ENCODE data around the gene TAAR9.
"Not testable (repeated sequence)": the region's sequence is repeated elsewhere in the genome, so short reads cannot be mapped to it uniquely, and the experiment has no call there.

The TAAR9 gene

GRCh38 chr6:132515386-132515785, 22.7 kb upstream of the TAAR9 start:
- no peak for DNase-seq (ENCODE audit: low spot score)

DNA sequence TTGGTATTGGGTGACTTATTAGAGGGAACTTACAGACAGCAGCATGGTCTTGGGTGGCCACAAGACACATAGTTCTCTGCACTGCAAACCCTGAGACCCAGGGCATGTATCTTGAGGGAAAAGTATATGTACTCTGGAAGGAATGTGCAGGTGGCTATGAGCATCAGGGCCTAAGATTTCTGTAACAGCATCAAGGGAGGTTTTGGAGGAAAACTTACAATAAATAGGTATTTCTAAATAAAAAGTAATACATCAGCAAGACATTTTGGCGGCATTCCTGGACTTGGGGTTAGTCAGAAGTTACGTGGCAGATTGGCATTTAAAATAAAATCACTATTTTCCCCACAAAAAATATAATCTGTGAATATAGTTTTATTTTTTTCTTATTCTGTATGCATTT, 17.1 kb upstream of the TAAR9 start:
- no peak for DNase-seq (ENCODE audit: low spot score)

- no peak for DNase-seq (ENCODE audit: low spot score)
Observed at GRCh38 chr6:132524646-132525045, 13.4 kb upstream of the TAAR9 start.

DNA sequence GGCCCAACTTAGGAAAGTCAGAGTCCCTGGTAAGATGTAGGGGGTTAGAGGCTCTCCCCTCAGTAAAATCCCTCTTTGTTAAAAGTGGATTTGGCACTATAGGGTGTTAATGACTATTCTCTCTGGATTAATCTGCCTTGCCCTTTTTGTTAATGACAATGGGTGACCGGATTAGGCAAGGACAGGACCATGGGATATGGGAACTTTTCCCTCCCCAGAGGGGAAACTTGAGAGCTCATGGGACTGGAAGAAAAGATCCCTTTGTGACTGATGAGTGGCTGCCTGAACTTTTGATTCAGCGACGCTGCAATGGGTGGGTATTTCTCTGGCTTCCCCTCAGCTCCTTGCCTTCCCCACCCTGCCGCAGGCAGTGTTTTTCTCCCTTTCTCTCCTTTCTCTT, 12.2 kb upstream of the TAAR9 start:
- no peak for DNase-seq (ENCODE audit: low spot score)

DNA sequence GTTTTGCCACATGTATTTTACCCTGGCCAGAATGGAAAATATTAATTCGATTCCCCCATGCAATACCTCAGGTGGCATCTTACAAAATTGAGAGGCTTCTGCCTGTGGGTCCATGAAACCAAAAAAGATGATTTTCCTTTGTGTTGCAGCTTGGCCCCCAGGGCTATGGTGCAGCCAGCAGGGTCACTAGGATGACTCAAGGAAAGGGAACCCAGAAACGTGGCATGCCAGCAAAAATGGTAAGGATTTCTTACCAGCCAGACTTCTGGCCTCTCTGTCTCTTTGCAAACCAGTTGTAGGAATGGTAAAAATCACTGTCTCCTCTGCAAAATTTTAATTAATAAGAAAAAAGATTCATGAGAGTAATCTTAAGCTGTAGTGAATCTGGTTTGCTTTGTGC, 11.6 kb upstream of the TAAR9 start:
- DNase-seq (ENCODE audit: low spot score), result no peak

- DNase-seq (ENCODE audit: low spot score), result no peak
Observed at GRCh38 chr6:132527791-132528190, 10.3 kb upstream of the TAAR9 start.

DNA sequence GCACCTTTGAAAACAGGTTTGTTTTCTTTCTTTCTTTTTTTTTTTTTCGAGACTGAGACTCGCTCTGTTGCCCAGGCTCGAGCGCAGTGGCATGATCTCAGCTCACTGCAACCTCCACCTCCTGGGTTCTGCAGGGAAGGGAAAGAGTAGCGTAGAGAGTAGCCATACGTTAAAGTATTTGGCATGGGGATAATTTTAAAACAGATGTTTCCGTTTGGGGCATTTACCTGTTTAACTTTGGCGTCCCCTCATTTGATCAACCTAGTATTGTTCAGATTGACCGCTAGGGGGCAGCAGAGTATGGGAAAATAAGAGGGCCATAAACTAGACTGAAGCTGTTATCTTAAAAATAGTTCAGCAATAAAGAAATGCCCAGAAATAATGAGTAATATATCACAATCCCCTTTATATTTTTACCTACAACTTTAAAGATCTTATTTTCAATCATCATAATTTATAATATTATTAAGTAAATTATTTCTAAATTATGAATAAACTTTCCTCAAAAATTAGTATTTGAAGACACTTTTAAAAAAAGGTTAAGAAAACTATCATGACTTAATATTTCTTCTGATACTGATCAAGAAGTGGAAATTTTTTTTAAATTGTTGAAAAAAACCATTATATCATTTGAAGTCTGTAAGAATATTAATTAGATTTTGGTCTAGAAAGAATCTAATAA, 7.6 kb upstream of the TAAR9 start:
- DNase-seq (ENCODE audit: low spot score), result peak; percentile 85

GRCh38 chr6:132534546-132534945, 3.5 kb upstream of the TAAR9 start:
- not testable (repeated sequence) for DNase-seq (ENCODE audit: low spot score)

- DNase-seq (ENCODE audit: low spot score), result no peak
Observed at GRCh38 chr6:132537145-132537544, 932 bp upstream of the TAAR9 start.

DNA sequence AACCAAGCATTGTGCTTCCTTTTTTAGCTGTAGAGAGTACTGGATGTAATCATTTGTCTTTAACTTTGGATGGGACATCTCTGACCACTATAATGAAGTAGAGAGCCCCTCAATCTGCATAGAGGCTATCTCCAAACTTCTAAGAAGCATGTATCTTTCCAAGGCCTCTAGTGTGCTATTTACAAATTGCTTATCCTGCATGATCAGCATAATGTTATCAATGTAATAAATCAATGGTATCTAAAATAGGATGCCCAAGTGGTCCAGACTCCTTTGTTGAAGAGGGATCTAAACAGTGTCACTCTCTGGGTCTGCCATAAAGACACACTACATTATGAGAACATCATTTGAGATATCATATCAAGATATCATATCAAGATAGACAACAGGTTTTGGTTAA, 6.7 kb downstream of the TAAR9 start:
- no peak for DNase-seq (ENCODE audit: low spot score)

- DNase-seq (ENCODE audit: low spot score), result no peak
Observed at GRCh38 chr6:132548746-132549463, 10.8 kb downstream of the TAAR9 start.

GRCh38 chr6:132551214-132551613, 13.1 kb downstream of the TAAR9 start:
- no peak for DNase-seq (ENCODE audit: low spot score)

DNA sequence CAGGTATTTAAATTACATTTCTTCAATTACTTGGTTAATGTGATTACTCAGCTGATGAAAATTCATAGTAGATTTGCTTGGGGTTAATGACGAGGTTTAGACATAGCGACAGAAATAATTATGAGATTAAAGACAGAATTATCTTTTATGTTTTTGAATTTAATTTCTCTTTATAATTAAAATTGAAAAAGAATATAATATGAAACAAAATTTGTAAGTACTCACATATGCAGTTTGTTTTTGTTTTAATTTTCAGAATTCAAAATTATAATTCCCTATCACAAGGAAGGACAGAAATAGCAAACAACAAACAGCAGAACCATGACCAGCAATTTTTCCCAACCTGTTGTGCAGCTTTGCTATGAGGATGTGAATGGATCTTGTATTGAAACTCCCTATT, 14.3 kb downstream of the TAAR9 start, which contains the start of gene TAAR8:
TSS of gene TAAR8 (plus strand) at position 301 of the 400 bp plus-strand sequence. CDS start at position 322, 21 bp downstream.
- DNase-seq (ENCODE audit: low spot score), result no peak

DNA sequence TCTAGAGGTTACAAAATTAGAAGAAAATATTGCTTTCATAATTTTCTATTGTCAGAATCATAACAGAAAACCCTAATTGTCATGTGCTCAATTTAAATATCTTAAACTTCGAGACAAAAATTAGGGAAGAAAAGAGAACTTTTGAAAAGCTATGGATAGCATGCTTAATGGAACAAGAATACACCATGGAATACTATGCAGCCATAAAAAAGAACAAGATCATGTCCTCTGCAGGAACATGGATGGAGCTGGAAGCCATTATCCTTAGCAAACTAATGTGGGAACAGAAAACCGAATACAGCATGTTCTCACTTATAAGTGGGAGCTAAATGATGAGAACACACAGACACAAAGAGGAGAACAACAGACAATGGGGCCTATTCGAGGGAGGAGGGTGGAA, 22.0 kb downstream of the TAAR9 start:
- DNase-seq (ENCODE audit: low spot score), result not testable (repeated sequence)

DNA sequence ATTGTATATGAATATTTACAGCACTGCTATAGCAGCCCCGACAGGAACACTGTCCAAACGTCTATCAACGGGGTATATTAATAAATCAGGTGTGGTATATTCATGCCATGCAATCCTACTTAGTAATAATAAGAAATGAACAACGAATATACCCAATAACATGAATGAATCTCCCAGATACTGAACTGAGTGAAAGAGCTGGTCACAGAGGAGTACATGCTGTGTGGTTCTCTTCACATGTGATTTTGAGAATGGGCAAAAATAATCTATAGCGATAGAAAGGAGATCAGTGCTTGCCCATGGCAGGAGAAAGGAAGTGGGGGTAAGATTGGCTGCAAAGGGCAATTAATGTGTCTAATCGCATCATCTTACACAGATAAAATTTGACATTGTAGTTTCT, 28.3 kb downstream of the TAAR9 start:
- no peak for DNase-seq (ENCODE audit: low spot score)

DNA sequence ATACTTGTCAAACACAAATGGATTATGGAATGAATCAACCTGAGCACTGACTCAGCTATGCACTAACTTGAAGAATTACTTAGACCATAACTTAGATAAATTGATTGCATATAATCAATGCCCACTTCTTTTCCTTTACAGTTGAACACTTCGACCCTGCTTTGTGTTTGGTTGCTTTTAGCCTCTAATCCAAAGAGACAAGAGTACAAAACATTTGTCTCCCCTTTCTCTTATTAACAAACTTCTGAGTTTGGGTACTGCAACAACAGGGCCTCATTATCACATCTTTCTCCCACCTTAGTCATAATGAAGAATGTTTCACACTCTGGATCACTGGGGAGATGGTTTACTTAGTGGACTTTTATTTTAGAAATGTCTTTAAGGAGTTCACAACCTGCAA, 29.5 kb downstream of the TAAR9 start:
- DNase-seq (ENCODE audit: low spot score), result no peak

- DNase-seq (ENCODE audit: low spot score), result no peak
Observed at GRCh38 chr6:132568611-132569010, 30.5 kb downstream of the TAAR9 start.

DNA sequence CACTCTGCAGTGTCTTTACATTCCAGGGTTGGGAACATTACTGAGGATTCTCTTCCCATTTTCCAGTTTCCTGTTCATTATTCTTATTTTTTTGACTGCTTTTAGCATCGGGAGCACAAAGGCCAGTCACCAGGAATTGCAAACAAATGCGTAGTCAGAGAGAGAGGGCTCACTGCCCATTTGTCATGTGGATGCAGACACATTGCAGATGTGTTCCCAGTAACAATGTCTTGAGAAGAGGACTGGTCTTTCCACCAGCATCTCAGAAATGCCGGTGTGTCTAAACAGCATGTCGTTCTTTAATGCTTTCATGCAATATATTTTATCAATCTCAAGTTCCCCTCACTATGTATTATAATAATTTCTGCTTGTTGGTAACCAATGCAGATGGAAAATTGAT, 31.1 kb downstream of the TAAR9 start:
- DNase-seq (ENCODE audit: low spot score), result no peak

GRCh38 chr6:132570221-132570777, 32.2 kb downstream of the TAAR9 start, which contains the start of gene TAAR6:
TAAR6 (plus strand) TSS chr6:132570322; CDS start chr6:132570322, 0 bp downstream.
- no peak for DNase-seq (ENCODE audit: low spot score)

DNA sequence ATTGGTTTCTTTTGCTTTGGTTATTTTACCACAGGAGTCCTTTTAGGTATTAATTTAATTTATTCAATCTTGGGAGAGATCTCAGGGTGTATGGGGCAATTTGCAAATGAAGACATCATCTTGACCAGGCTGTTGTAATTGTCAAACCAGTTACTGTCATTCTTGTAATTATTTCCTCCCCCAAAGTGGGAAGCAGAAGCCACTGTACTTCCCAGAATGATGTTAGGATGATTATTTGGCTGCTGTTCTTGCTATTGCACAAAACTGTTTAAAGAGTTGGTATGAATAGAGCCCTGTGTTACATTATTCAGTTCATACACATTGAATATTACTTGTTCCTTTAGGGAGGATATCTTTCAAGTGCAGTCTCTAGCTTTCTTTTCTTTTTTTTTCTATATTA, 33.7 kb downstream of the TAAR9 start:
- DNase-seq (ENCODE audit: low spot score), result no peak

DNA sequence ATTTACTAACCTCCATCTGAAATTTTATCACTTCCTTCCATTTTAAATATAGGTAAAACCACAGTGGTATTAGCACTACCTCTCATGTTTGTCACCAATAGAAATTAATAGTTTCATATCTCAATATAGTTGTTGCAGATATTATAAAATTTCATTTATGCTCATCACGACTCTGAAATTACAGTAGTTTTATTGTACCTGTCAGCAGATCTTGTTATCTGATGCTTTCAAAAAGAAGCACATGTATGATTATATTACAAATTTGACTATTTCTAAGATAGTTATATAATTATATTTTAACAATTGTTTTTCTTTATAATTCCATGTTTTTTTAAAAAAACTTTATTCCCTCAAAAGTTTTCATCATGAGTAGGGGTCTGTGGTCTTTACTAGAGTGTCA, 46.6 kb downstream of the TAAR9 start:
- DNase-seq (ENCODE audit: low spot score), result no peak

GRCh38 chr6:132587424-132587823, 49.3 kb downstream of the TAAR9 start:
- no peak for DNase-seq (ENCODE audit: low spot score)

Data from hematopoietic multipotent progenitor cell treated with erythropoietin and hydrocortisone succinate and interleukin-3 and kit ligand, for 17 days (in vitro differentiated cells).